ENCODE data around the gene PKLR. TPM values are rescaled to one million over a fixed set of nuclear protein-coding genes. Genes with fewer than 3 reads are reported as not detected.

Gene PKLR
- total and polyA plus RNA-seq, 4 donors: 10.4 to 56.1 (median 40.6) TPM

DNA sequence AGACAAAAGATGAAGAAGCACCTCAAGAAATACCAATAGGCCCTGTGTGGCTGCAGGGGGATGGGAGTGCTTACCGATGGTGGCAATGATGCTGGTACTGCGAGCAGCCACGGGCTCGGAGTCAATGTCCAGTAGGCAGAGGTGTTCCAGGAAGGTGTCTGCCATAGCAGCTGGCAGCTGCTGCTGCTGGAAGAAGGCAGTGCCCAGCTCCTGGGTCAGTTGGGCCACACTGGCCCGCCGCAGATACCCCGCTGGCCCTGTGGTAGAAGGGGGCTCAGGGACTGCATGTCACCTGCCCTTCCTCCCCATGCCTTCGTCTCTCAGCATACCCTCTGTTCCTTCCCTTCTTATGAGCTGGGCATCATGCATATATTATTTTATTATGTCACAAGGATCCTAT lies 1.2 kb downstream of the PKLR start:
- Histone ChIP-seq H3K9me3 (ENCODE audit: control insufficient read depth in 4 of 4, low read length in 3 of 4) (no peaks in the 10 kb centered on the region), H3K4me3 (ENCODE audit: low read depth in 1 of 3, low read length in 3 of 3) (peak overlapping the region in 2 of 3 donors; percentile 50 to 56), H3K27ac (ENCODE audit: low read depth in 1 of 2, low read length in 2 of 2) (peak overlapping the region; percentile 59 to 88), H3K36me3 (ENCODE audit: control insufficient read depth in 4 of 4, insufficient read depth in 3 of 4, low read depth in 1 of 4, low read length in 3 of 4) (peaks cover 0 to 11% (median 5%) of the 10 kb centered on the region in 4 donors), H3K4me1 (ENCODE audit: control insufficient read depth in 4 of 4, insufficient read depth in 4 of 4, low read length in 3 of 4) (peaks cover under 1 to 24% (median 13%) of the 10 kb centered on the region in 4 donors), H3K9ac (ENCODE audit: low read depth in 1 of 2, low read length in 2 of 2) (no peak overlapping the region), H3K27me3 (ENCODE audit: control insufficient read depth in 4 of 4, insufficient read depth in 4 of 4, low read length in 3 of 4) (no peaks in the 10 kb centered on the region)
- TF ChIP-seq TAF1 (conservative IDR thresholded peaks at IDR 0.05) (no peak), FOXA1 (IDR thresholded peaks at IDR 0.05) (no peak), SP1 (IDR thresholded peaks at IDR 0.05) (no peak)
- TF ChIP-seq, protein P1, sequence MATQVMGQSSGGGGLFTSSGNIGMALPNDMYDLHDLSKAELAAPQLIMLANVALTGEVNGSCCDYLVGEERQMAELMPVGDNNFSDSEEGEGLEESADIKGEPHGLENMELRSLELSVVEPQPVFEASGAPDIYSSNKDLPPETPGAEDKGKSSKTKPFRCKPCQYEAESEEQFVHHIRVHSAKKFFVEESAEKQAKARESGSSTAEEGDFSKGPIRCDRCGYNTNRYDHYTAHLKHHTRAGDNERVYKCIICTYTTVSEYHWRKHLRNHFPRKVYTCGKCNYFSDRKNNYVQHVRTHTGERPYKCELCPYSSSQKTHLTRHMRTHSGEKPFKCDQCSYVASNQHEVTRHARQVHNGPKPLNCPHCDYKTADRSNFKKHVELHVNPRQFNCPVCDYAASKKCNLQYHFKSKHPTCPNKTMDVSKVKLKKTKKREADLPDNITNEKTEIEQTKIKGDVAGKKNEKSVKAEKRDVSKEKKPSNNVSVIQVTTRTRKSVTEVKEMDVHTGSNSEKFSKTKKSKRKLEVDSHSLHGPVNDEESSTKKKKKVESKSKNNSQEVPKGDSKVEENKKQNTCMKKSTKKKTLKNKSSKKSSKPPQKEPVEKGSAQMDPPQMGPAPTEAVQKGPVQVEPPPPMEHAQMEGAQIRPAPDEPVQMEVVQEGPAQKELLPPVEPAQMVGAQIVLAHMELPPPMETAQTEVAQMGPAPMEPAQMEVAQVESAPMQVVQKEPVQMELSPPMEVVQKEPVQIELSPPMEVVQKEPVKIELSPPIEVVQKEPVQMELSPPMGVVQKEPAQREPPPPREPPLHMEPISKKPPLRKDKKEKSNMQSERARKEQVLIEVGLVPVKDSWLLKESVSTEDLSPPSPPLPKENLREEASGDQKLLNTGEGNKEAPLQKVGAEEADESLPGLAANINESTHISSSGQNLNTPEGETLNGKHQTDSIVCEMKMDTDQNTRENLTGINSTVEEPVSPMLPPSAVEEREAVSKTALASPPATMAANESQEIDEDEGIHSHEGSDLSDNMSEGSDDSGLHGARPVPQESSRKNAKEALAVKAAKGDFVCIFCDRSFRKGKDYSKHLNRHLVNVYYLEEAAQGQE (IDR thresholded peaks at IDR 0.05): no peak
- TF ChIP-seq, protein P2, sequence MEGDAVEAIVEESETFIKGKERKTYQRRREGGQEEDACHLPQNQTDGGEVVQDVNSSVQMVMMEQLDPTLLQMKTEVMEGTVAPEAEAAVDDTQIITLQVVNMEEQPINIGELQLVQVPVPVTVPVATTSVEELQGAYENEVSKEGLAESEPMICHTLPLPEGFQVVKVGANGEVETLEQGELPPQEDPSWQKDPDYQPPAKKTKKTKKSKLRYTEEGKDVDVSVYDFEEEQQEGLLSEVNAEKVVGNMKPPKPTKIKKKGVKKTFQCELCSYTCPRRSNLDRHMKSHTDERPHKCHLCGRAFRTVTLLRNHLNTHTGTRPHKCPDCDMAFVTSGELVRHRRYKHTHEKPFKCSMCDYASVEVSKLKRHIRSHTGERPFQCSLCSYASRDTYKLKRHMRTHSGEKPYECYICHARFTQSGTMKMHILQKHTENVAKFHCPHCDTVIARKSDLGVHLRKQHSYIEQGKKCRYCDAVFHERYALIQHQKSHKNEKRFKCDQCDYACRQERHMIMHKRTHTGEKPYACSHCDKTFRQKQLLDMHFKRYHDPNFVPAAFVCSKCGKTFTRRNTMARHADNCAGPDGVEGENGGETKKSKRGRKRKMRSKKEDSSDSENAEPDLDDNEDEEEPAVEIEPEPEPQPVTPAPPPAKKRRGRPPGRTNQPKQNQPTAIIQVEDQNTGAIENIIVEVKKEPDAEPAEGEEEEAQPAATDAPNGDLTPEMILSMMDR (IDR thresholded peaks at IDR 0.05; ENCODE audit: low read depth, low read length, missing input control): no peak
- DNase-seq (ENCODE audit: low spot score): no peak
- 46% methylated on average over 8 of the region's 8 CpGs for WGBS

GRCh38 chr1:155297384-155297783 lies 3.9 kb downstream of the PKLR start:
- Histone ChIP-seq H3K27ac (ENCODE audit: low read depth in 1 of 2, low read length in 2 of 2) (no peak overlapping the region), H3K4me1 (ENCODE audit: control insufficient read depth in 4 of 4, insufficient read depth in 4 of 4, low read length in 3 of 4) (peaks cover 0 to 28% (median 13%) of the 10 kb centered on the region in 4 donors), H3K9me3 (ENCODE audit: control insufficient read depth in 4 of 4, low read length in 3 of 4) (no peaks in the 10 kb centered on the region), H3K9ac (ENCODE audit: low read depth in 1 of 2, low read length in 2 of 2) (no peak overlapping the region), H3K4me3 (ENCODE audit: low read depth in 1 of 3, low read length in 3 of 3) (no peak overlapping the region), H3K36me3 (ENCODE audit: control insufficient read depth in 4 of 4, insufficient read depth in 3 of 4, low read depth in 1 of 4, low read length in 3 of 4) (peaks cover 0 to 33% (median 19%) of the 10 kb centered on the region in 4 donors), H3K27me3 (ENCODE audit: control insufficient read depth in 4 of 4, insufficient read depth in 4 of 4, low read length in 3 of 4) (no peaks in the 10 kb centered on the region)
- no peak for TF ChIP-seq RXRA (IDR thresholded peaks at IDR 0.05)
- TF ChIP-seq YY1 (IDR thresholded peaks at IDR 0.05): no peak
- TF ChIP-seq, protein P1 (IDR thresholded peaks at IDR 0.05): no peak
- TF ChIP-seq HNF4G (IDR thresholded peaks at IDR 0.05): no peak
- no peak for TF ChIP-seq RAD21 (IDR thresholded peaks at IDR 0.05)
- TF ChIP-seq SP1 (IDR thresholded peaks at IDR 0.05): no peak
- TF ChIP-seq, protein P3, sequence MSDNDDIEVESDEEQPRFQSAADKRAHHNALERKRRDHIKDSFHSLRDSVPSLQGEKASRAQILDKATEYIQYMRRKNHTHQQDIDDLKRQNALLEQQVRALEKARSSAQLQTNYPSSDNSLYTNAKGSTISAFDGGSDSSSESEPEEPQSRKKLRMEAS (IDR thresholded peaks at IDR 0.05): no peak
- no peak for TF ChIP-seq HNF4A (conservative IDR thresholded peaks at IDR 0.05)
- TF ChIP-seq NR2F2 (IDR thresholded peaks at IDR 0.05): no peak
- TF ChIP-seq, protein P2 (IDR thresholded peaks at IDR 0.05; ENCODE audit: low read depth, low read length, missing input control): no peak
- no peak for TF ChIP-seq GABPA (IDR thresholded peaks at IDR 0.05 in 1 of 2, conservative IDR thresholded peaks at IDR 0.05 in 1 of 2)
- TF ChIP-seq FOXA2 (IDR thresholded peaks at IDR 0.05): no peak
- no peak for TF ChIP-seq FOXA1 (IDR thresholded peaks at IDR 0.05)
- TF ChIP-seq TAF1 (conservative IDR thresholded peaks at IDR 0.05): no peak
- no peak for TF ChIP-seq ATF3 (IDR thresholded peaks at IDR 0.05)
- no peak for TF ChIP-seq EGR1 (IDR thresholded peaks at IDR 0.05; ENCODE audit: low read depth in 2 of 2)
- no peak for TF ChIP-seq JUND (IDR thresholded peaks at IDR 0.05)
- TF ChIP-seq ZBTB33 (IDR thresholded peaks at IDR 0.05): no peak
- WGBS: 89% methylated on average over 7 of the region's 7 CpGs
- no peak for DNase-seq (ENCODE audit: low spot score)
